ENCODE results near the gene KNDC1.

GRCh38 chr10:133196936-133197758, 37.1 kb downstream of the KNDC1 start:
- TF ChIP-seq POLR2A (IDR thresholded peaks at IDR 0.05; ENCODE audit: low read length) (no peak), GATA1 (IDR thresholded peaks at IDR 0.05; ENCODE audit: low read depth, low read length) (no peak)

Measured in erythroblast (primary cell).